ENCODE results near the gene EIF2B2.

EIF2B2 gene

DNA sequence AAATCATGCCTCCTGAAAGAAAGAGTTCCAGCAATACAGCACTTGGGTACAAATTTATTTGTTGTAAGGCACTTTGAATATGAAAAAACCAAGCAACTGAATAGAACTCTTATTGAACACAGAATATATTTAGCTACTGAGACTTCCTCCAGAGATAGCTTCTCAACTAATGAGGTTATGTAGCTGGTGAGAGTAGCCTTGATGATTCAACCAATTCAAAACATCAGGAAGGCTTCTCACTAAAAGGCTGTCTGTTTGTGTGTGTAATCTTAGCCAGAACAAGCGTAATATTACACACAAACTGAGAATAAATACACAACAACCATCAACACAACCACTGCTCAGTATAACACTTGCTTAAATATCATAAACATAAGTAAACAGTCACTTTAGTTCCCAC lies 20.4 kb downstream of the EIF2B2 start:
- no peak overlapping the region for H3K4me3 Mint-ChIP-seq
- no peaks in the 10 kb centered on the region for H3K9me3 Mint-ChIP-seq
- no peak overlapping the region for H3K27ac Mint-ChIP-seq
- H3K36me3 Mint-ChIP-seq (ENCODE audit: low read depth), result peaks cover 57% of the 10 kb centered on the region
- H3K4me1 Mint-ChIP-seq (ENCODE audit: low read depth), result no peaks in the 10 kb centered on the region
- intact Hi-C loops (cut with micrococcal nuclease), result no loop called here
- H3K27me3 Mint-ChIP-seq, result no peaks in the 10 kb centered on the region

- Mint-ChIP-seq H3K27me3 (no peaks in the 10 kb centered on the region), H3K27ac (no peak overlapping the region), H3K36me3 (ENCODE audit: low read depth) (peaks cover 57% of the 10 kb centered on the region), H3K4me1 (ENCODE audit: low read depth) (no peaks in the 10 kb centered on the region), H3K9me3 (no peaks in the 10 kb centered on the region), H3K4me3 (no peak overlapping the region)
- intact Hi-C loops (cut with micrococcal nuclease), result no loop called here
Observed at GRCh38 chr14:75025082-75025481, 22.4 kb downstream of the EIF2B2 start.

DNA sequence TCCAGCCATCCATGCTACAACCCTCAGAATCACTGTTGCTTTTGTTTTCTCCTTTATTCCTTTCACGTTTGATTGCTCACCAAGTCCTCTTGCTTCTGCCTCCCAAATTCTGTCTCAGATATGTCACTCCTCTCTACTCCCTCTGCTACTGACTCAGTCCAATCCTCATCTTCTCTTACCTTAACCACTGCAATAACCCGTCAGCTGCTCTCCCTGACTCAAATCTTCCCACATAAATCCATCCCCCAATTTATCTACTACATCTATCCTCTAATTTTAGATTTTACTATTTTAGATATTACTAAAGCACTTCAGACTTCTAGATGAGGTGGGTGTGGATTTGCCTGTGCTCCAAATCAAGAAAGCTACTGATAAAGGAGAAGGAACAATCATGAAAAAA lies 23.2 kb downstream of the EIF2B2 start:
- Mint-ChIP-seq H3K9me3 (no peaks in the 10 kb centered on the region), H3K4me3 (no peak overlapping the region), H3K27me3 (no peaks in the 10 kb centered on the region), H3K4me1 (ENCODE audit: low read depth) (no peaks in the 10 kb centered on the region), H3K27ac (no peak overlapping the region), H3K36me3 (ENCODE audit: low read depth) (peaks cover 57% of the 10 kb centered on the region)
- intact Hi-C loops (cut with micrococcal nuclease), result no loop called here

DNA sequence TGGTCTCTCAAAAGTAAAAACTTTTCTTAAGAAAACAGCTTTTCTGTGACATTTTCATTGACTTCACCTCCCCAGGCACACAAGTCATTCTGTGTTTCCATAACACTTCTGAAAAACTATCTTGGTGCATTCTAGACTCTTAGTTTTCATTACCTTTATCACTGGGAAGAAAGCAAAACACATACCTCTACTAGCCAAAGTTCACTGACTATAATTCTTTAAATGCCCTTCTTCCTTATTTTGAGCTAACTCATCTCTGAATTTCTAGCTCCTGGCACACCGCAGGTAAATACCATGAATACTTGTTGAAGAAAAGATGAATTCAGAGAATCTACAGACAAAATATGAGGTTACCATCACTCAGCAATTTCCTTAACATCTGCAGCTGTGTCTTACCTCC lies 27.4 kb downstream of the EIF2B2 start:
- Mint-ChIP-seq H3K9me3 (no peaks in the 10 kb centered on the region), H3K4me3 (no peak overlapping the region), H3K4me1 (ENCODE audit: low read depth) (no peaks in the 10 kb centered on the region), H3K27ac (no peak overlapping the region), H3K27me3 (no peaks in the 10 kb centered on the region), H3K36me3 (ENCODE audit: low read depth) (peaks cover 74% of the 10 kb centered on the region)
- intact Hi-C loops (cut with micrococcal nuclease), result loop anchor here (10.0 kb wide), 1 partner anchor 55 kb away; no protein-coding TSS in a partner anchor

DNA sequence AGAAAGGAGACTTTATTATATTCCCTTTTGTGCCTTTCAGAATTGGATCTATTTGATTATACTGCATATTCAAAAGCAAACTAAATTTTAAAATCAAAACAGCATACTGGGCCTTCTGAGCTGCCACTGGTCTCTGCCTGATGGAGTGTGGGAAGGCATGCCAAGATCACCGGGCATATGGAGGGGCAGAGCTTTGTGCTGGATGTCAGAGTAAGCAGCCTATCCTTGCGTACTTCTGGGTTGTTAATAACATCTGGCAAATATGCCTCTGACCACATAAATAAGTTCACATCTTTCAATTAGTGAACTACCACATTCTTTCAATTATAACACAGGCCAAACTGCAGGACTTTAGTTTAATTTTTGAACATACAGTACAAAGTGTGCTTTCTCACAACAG lies 30.2 kb downstream of the EIF2B2 start:
- intact Hi-C loops (cut with micrococcal nuclease), result loop anchor here (10.0 kb wide), 1 partner anchor 52 kb away; no protein-coding TSS in a partner anchor
- H3K27ac Mint-ChIP-seq, result no peak overlapping the region
- no peak overlapping the region for H3K4me3 Mint-ChIP-seq
- H3K9me3 Mint-ChIP-seq, result no peaks in the 10 kb centered on the region
- peaks cover 92% of the 10 kb centered on the region for H3K36me3 Mint-ChIP-seq (ENCODE audit: low read depth)
- no peaks in the 10 kb centered on the region for H3K27me3 Mint-ChIP-seq
- no peaks in the 10 kb centered on the region for H3K4me1 Mint-ChIP-seq (ENCODE audit: low read depth)

DNA sequence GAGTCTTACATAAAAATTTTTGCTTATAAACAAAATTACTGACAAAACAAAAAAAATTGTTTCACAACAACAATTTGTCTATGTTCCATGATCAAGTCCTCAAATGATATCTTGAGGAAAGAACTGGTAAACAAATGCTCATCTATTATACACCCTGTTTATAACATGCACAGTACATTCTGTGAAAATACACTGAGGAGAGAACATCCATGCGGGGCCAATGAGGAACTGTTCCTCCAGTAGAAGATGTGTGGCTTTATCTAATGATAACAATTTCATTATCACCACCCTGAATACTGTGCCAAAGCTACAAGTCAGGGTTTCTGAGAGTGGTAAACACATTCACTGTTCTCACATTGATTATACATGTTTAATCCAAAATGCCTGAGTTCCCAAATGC lies 37.8 kb downstream of the EIF2B2 start:
- Mint-ChIP-seq H3K9me3 (no peaks in the 10 kb centered on the region), H3K27ac (no peak overlapping the region), H3K27me3 (no peaks in the 10 kb centered on the region), H3K36me3 (ENCODE audit: low read depth) (peaks cover 55% of the 10 kb centered on the region), H3K4me1 (ENCODE audit: low read depth) (peaks cover 1% of the 10 kb centered on the region), H3K4me3 (no peak overlapping the region)
- intact Hi-C loops (cut with micrococcal nuclease), result no loop called here

DNA sequence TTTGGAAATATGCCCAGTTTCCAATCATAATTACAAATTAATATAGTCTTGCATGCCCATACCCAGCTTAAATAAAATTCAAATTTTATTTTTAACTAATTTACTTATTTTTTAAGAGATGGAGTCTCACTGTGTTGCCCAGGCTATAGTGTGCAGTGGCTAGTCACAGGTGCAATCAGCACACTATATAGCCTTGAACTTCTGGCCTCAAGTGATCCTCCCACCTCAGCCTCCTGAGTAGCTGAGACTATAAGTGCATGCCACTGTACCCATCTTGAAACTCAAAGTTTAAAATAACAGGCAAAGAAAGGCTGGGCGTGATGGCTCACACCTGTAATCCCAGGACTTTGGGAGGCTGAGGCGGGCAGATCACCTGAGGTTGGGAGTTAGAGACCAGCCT lies 38.2 kb downstream of the EIF2B2 start:
- peaks cover 50% of the 10 kb centered on the region for H3K36me3 Mint-ChIP-seq (ENCODE audit: low read depth)
- H3K4me3 Mint-ChIP-seq, result no peak overlapping the region
- H3K27ac Mint-ChIP-seq, result no peak overlapping the region
- H3K9me3 Mint-ChIP-seq, result no peaks in the 10 kb centered on the region
- no peaks in the 10 kb centered on the region for H3K27me3 Mint-ChIP-seq
- H3K4me1 Mint-ChIP-seq (ENCODE audit: low read depth), result peaks cover 5% of the 10 kb centered on the region
- intact Hi-C loops (cut with micrococcal nuclease), result no loop called here

DNA sequence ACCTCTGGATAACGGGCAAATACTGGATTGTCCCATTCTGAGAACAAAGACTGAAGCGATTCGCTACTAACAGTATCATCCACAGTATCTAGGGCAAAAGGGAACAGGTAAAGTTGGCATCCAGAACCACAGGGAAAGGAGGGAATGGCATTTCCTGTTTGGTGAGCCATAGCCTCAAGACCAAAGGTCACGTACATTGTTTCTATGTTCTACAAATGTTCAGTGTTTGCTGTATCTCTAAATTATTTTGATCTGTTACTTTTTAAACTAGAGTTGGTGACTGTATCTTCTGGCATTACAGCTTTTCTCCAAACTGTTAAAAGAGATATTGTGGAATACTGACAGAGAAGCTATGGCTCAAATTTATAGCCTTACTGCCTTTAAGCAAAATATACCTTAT lies 38.9 kb downstream of the EIF2B2 start:
- intact Hi-C loops (cut with micrococcal nuclease), result no loop called here
- H3K27ac Mint-ChIP-seq, result no peak overlapping the region

DNA sequence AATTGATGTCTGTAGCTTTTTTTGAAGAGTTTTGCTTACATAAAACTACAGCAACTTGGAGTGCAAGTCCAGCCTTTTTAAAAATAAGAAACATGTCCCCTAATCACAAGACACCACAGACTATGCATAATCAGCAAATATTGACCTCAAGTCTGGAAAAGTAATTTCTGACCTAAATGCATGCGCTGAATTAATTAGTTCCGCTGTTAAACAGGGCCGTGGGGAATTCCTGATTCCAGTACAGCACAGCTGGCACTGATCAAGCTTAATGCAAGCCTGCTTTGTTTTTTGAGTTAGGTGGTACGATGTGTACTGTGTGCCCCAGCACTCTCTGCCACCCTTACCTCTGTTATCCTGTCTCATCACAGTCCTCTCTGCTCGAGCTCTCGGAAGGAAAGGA lies 39.3 kb downstream of the EIF2B2 start:
- Mint-ChIP-seq H3K27me3 (no peaks in the 10 kb centered on the region), H3K9me3 (no peaks in the 10 kb centered on the region), H3K4me3 (no peak overlapping the region), H3K36me3 (ENCODE audit: low read depth) (peaks cover 39% of the 10 kb centered on the region), H3K4me1 (ENCODE audit: low read depth) (peaks cover 5% of the 10 kb centered on the region), H3K27ac (no peak overlapping the region)
- intact Hi-C loops (cut with micrococcal nuclease), result no loop called here

More for the DNA sequence above, 38.9 kb downstream of the EIF2B2 start:
- H3K9me3 Mint-ChIP-seq, result no peaks in the 10 kb centered on the region
- H3K36me3 Mint-ChIP-seq (ENCODE audit: low read depth), result peaks cover 44% of the 10 kb centered on the region
- H3K4me1 Mint-ChIP-seq (ENCODE audit: low read depth), result peaks cover 5% of the 10 kb centered on the region
- no peak overlapping the region for H3K4me3 Mint-ChIP-seq
- H3K27me3 Mint-ChIP-seq, result no peaks in the 10 kb centered on the region

- peaks cover 30% of the 10 kb centered on the region for H3K36me3 Mint-ChIP-seq (ENCODE audit: low read depth)
- peaks cover 8% of the 10 kb centered on the region for H3K4me1 Mint-ChIP-seq (ENCODE audit: low read depth)
- intact Hi-C loops (cut with micrococcal nuclease), result no loop called here
- H3K27me3 Mint-ChIP-seq, result no peaks in the 10 kb centered on the region
- no peak overlapping the region for H3K27ac Mint-ChIP-seq
- H3K9me3 Mint-ChIP-seq, result no peaks in the 10 kb centered on the region
- H3K4me3 Mint-ChIP-seq, result no peak overlapping the region
Observed at GRCh38 chr14:75044322-75044721, 41.6 kb downstream of the EIF2B2 start.

DNA sequence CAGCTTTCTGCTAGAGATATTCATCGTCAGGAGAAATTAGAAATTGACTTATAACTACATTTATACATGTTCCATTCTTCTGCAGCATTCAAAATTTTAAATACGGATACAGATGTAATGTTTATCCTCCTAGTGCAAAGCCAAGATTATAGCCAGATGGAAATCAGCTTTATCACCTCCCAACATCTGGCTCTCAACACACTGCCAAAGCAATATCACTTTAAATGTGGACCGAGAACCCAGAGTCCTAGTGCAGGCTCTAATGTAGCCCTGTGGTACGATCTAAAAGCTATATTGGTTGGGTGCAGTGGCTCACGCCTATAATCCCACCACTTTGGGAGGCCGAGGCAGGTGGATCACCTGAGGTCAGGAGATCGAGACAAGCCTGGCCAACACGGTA lies 42.0 kb downstream of the EIF2B2 start:
- intact Hi-C loops (cut with micrococcal nuclease), result no loop called here
- no peaks in the 10 kb centered on the region for H3K9me3 Mint-ChIP-seq
- H3K27ac Mint-ChIP-seq, result no peak overlapping the region
- H3K4me3 Mint-ChIP-seq, result no peak overlapping the region
- peaks cover 13% of the 10 kb centered on the region for H3K4me1 Mint-ChIP-seq (ENCODE audit: low read depth)
- no peaks in the 10 kb centered on the region for H3K27me3 Mint-ChIP-seq
- peaks cover 33% of the 10 kb centered on the region for H3K36me3 Mint-ChIP-seq (ENCODE audit: low read depth)

GRCh38 chr14:75046275-75046674 lies 43.6 kb downstream of the EIF2B2 start:
- Mint-ChIP-seq H3K4me1 (ENCODE audit: low read depth) (peaks cover 24% of the 10 kb centered on the region), H3K4me3 (no peak overlapping the region)
- intact Hi-C loops (cut with micrococcal nuclease), result no loop called here

GRCh38 chr14:75046899-75047298 lies 44.2 kb downstream of the EIF2B2 start:
- Mint-ChIP-seq H3K4me1 (ENCODE audit: low read depth) (peaks cover 24% of the 10 kb centered on the region), H3K27me3 (no peaks in the 10 kb centered on the region), H3K27ac (no peak overlapping the region), H3K36me3 (ENCODE audit: low read depth) (peaks cover 29% of the 10 kb centered on the region), H3K9me3 (no peaks in the 10 kb centered on the region), H3K4me3 (no peak overlapping the region)
- intact Hi-C loops (cut with micrococcal nuclease), result no loop called here

More at GRCh38 chr14:75046275-75046674, 43.6 kb downstream of the EIF2B2 start:
- no peaks in the 10 kb centered on the region for H3K9me3 Mint-ChIP-seq
- H3K27me3 Mint-ChIP-seq, result no peaks in the 10 kb centered on the region
- H3K36me3 Mint-ChIP-seq (ENCODE audit: low read depth), result peaks cover 31% of the 10 kb centered on the region
- no peak overlapping the region for H3K27ac Mint-ChIP-seq

GRCh38 chr14:75047506-75047905 lies 44.8 kb downstream of the EIF2B2 start:
- H3K9me3 Mint-ChIP-seq, result no peaks in the 10 kb centered on the region
- no peak overlapping the region for H3K4me3 Mint-ChIP-seq
- no peaks in the 10 kb centered on the region for H3K27me3 Mint-ChIP-seq
- no peak overlapping the region for H3K27ac Mint-ChIP-seq
- peaks cover 24% of the 10 kb centered on the region for H3K4me1 Mint-ChIP-seq (ENCODE audit: low read depth)
- peaks cover 29% of the 10 kb centered on the region for H3K36me3 Mint-ChIP-seq (ENCODE audit: low read depth)
- intact Hi-C loops (cut with micrococcal nuclease), result no loop called here

DNA sequence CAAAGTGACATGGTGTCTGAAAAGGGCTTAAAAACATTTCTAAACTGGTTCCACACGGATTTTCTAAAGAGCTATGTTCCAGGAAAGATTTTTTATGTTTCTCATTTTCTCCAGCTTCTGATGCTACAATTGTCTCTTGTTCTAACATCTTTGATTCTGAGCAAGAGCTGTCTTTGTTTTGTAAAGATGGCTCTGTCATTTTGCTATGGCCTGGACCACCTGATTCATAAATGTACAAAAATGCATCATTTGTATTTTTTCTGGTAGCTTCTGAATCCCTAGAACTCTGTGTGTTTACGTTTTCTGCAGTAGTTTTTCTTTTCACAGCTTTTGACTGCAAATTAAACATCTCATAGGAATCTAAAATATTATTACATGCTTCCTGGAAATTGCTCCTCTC lies 45.4 kb downstream of the EIF2B2 start:
- H3K4me3 Mint-ChIP-seq, result no peak overlapping the region
- H3K4me1 Mint-ChIP-seq (ENCODE audit: low read depth), result peaks cover 24% of the 10 kb centered on the region
- no peaks in the 10 kb centered on the region for H3K9me3 Mint-ChIP-seq

More for the DNA sequence above, 45.4 kb downstream of the EIF2B2 start:
- intact Hi-C loops (cut with micrococcal nuclease), result no loop called here
- H3K27ac Mint-ChIP-seq, result no peak overlapping the region
- no peaks in the 10 kb centered on the region for H3K27me3 Mint-ChIP-seq
- H3K36me3 Mint-ChIP-seq (ENCODE audit: low read depth), result peaks cover 29% of the 10 kb centered on the region

Measured in dendritic cell treated with granulocyte-macrophage colony-stimulating factor and Interleukin-4, amounts not matched to agents 40 ng/mL and 50 ng/mL, for 4 days (primary cell).